ENCODE measurements around the gene RERE. TPM values are rescaled to one million over a fixed set of nuclear protein-coding genes. Genes with fewer than 3 reads are reported as not detected.

The RERE gene
- total RNA-seq, 1 donor from 2014 or later: 252 TPM

DNA sequence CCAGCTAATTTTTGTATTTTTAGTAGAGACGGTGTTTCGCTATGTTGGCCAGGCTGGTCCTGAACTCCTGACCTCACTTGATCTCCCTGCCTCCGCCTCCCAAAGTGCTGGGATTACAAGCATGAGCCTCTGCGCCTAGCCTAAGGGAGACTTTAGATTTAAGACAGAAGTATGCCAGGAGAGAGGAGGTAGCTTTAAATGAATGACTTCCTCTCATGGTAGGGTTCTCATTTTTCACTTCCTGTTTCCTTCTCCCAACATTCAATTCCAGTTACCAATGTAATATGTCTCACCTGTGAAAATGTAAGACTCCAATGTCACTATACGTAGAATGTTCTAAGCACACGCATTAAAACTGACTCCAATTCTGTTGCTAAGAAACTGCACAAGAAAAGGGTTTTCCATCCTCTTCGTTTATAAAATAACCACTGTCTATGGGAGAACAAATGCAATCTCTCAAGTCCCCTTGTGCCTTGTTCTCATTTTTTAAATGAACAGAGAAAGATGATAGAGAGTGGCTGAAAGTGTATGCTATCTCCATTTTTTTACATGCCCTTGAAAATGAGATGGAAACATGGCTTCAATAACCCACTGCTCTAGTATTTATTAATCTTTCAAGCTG is 359.6 kb downstream of the RERE start:
- H3K36me3 Mint-ChIP-seq (ENCODE audit: unreplicated experiment): peaks cover 7% of the 10 kb centered on the region

DNA sequence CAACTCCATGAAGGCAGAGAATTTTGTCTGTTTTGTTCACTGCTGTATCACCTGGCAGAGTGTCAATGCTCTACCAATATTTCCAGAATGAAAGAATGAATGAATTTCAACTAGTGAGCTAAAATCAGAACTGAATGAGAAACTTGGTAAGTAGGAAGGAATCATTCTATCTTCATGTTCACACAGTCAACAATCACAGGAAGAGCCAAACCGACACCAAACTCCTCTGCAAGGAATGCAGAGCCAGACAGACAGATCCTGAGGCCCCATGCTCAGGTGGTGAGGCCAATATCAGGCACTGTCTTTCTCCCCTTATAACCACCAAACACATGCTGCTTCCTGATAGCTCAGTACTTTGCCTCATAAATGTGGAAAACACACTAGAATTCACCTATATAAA is 360.4 kb downstream of the RERE start:
- TF ChIP-seq, protein P1, sequence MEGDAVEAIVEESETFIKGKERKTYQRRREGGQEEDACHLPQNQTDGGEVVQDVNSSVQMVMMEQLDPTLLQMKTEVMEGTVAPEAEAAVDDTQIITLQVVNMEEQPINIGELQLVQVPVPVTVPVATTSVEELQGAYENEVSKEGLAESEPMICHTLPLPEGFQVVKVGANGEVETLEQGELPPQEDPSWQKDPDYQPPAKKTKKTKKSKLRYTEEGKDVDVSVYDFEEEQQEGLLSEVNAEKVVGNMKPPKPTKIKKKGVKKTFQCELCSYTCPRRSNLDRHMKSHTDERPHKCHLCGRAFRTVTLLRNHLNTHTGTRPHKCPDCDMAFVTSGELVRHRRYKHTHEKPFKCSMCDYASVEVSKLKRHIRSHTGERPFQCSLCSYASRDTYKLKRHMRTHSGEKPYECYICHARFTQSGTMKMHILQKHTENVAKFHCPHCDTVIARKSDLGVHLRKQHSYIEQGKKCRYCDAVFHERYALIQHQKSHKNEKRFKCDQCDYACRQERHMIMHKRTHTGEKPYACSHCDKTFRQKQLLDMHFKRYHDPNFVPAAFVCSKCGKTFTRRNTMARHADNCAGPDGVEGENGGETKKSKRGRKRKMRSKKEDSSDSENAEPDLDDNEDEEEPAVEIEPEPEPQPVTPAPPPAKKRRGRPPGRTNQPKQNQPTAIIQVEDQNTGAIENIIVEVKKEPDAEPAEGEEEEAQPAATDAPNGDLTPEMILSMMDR (IDR thresholded peaks at IDR 0.05; ENCODE audit: partially characterized antibody, unreplicated experiment): no peak
- Mint-ChIP-seq H3K9me3 (ENCODE audit: unreplicated experiment) (peaks cover 6% of the 10 kb centered on the region), H3K4me1 (ENCODE audit: low read depth, unreplicated experiment) (peaks cover 21% of the 10 kb centered on the region), H3K4me3 (ENCODE audit: unreplicated experiment) (no peak overlapping the region), H3K36me3 (ENCODE audit: unreplicated experiment) (peaks cover 7% of the 10 kb centered on the region), H3K27me3 (ENCODE audit: unreplicated experiment) (peaks cover 9% of the 10 kb centered on the region), H3K27ac (ENCODE audit: unreplicated experiment) (peak overlapping the region; percentile 45)
- DNase-seq: no peak

More for the DNA sequence above, 359.6 kb downstream of the RERE start:
- Mint-ChIP-seq H3K4me1 (ENCODE audit: low read depth, unreplicated experiment) (peaks cover 23% of the 10 kb centered on the region), H3K27ac (ENCODE audit: unreplicated experiment) (no peak overlapping the region), H3K9me3 (ENCODE audit: unreplicated experiment) (peaks cover 6% of the 10 kb centered on the region), H3K27me3 (ENCODE audit: unreplicated experiment) (peaks cover 9% of the 10 kb centered on the region), H3K4me3 (ENCODE audit: unreplicated experiment) (no peak overlapping the region)
- DNase-seq: no peak
- TF ChIP-seq, protein P1 (IDR thresholded peaks at IDR 0.05; ENCODE audit: partially characterized antibody, unreplicated experiment): no peak

DNA sequence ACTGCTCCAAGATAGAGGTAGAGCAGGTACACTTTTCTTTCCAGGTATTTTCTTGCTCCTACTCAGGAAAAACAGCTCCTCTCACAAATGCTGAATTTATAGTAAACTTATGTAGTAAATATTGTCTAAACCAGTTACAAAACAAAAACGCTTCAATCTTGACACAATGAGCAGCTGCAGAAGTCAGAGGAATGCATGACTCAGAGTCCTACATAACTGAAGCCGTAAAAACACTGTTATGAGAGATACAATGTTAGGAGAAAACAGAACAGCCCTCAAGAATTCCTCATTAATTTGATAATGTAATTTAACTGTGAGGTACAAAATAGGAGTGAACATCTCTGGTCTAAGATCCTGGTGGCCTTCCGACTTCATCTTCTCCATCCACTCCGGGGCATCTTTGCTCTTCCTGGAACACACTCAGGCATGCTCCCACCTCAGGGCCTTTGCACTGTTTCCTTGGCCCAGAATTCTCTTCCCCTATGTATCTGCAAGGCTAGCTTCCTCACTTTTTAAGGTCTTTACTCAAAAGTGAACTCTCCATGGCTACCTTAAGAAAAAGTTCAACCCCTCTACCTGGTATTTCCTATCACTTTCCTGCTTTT is 361.0 kb downstream of the RERE start:
- no peak for DNase-seq
- Mint-ChIP-seq H3K27me3 (ENCODE audit: unreplicated experiment) (peaks cover 8% of the 10 kb centered on the region), H3K4me1 (ENCODE audit: low read depth, unreplicated experiment) (peaks cover 19% of the 10 kb centered on the region), H3K4me3 (ENCODE audit: unreplicated experiment) (no peak overlapping the region), H3K27ac (ENCODE audit: unreplicated experiment) (peak overlapping the region; percentile 45), H3K36me3 (ENCODE audit: unreplicated experiment) (peaks cover 7% of the 10 kb centered on the region), H3K9me3 (ENCODE audit: unreplicated experiment) (peaks cover 5% of the 10 kb centered on the region)
- TF ChIP-seq, protein P1 (IDR thresholded peaks at IDR 0.05; ENCODE audit: partially characterized antibody, unreplicated experiment): no peak

DNA sequence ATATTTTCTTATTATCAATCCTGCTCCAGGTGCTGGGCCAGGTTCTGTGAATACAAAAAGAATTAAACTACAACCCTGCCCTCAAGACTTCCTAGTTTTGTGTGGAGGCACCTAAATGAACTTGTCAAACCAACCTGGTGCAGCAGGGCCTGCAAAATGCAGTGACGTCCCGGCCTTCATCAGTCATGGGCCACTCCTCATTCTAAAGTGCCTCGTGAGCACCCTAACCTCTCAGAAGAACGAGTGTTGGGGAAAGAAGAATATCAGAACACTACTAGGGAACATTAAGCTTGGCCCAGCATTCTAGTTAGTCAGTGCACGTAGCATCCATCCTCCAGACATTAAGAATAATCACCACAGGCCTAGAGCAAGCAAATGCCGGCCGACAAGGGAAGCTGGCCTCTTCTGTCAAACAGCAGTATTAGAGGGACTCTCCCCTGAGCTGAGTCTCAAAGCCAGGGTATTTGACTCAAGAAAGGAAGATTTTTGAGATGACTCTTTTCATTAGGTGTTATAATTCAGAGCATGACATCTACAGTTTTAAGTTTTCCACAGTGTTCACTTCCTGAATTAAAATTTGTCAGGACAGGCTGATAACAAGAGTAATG is 361.6 kb downstream of the RERE start:
- no peak for DNase-seq
- TF ChIP-seq, protein P1 (IDR thresholded peaks at IDR 0.05; ENCODE audit: partially characterized antibody, unreplicated experiment): no peak
- H3K36me3 Mint-ChIP-seq (ENCODE audit: unreplicated experiment): peaks cover 7% of the 10 kb centered on the region
- H3K9me3 Mint-ChIP-seq (ENCODE audit: unreplicated experiment): peaks cover 5% of the 10 kb centered on the region
- H3K4me3 Mint-ChIP-seq (ENCODE audit: unreplicated experiment): no peak overlapping the region
- peaks cover 7% of the 10 kb centered on the region for H3K27me3 Mint-ChIP-seq (ENCODE audit: unreplicated experiment)
- H3K4me1 Mint-ChIP-seq (ENCODE audit: low read depth, unreplicated experiment): peaks cover 15% of the 10 kb centered on the region
- H3K27ac Mint-ChIP-seq (ENCODE audit: unreplicated experiment): no peak overlapping the region

DNA sequence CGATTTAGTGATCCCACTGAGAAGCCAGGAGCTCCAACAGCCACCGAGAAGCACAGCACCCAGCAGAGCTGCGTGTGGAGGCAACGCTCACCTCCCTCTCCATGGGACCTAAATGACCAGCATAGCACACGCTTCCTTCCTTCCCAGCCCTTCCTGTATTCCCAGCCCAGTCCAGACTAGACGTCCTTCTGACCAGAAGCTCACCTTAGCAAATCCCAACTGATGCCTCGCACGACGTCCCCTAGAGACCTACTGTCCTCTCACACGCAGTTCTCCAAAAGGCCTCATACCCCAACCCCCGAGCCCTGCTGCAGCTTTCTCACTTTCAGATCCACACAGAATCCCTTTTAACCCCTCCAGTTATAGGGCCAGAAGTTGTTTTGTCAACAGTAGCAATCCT is 367.1 kb downstream of the RERE start:
- no peak overlapping the region for H3K27ac Mint-ChIP-seq (ENCODE audit: unreplicated experiment)
- H3K36me3 Mint-ChIP-seq (ENCODE audit: unreplicated experiment): peaks cover 9% of the 10 kb centered on the region
- peaks cover 12% of the 10 kb centered on the region for H3K9me3 Mint-ChIP-seq (ENCODE audit: unreplicated experiment)
- peaks cover 10% of the 10 kb centered on the region for H3K27me3 Mint-ChIP-seq (ENCODE audit: unreplicated experiment)
- TF ChIP-seq, protein P1 (IDR thresholded peaks at IDR 0.05; ENCODE audit: partially characterized antibody, unreplicated experiment): no peak
- DNase-seq: no peak
- H3K4me3 Mint-ChIP-seq (ENCODE audit: unreplicated experiment): no peak overlapping the region
- peaks cover under 1% of the 10 kb centered on the region for H3K4me1 Mint-ChIP-seq (ENCODE audit: low read depth, unreplicated experiment)

Data from glutamatergic neuron (in vitro differentiated cells).